Activated T-cell treated with anti-CD3 and anti-CD28 coated beads, Interleukin-2, amount 50 U/mL, for 72 hours (primary cell): ENCODE measurements around the gene HEATR9. TPM values are rescaled to one million over a fixed set of nuclear protein-coding genes. Genes with fewer than 3 reads are reported as not detected.

Experiments
- ATAC-seq, 2 donors: fragments of 150-1000 bp; cut with Tn5 transposase; replicated peaks in 1 of 2; 2 replicates each; pipeline ENCODE4 v1.10.0; 2021; ENCODE audit warnings: moderate library complexity in 2 of 2, mild to moderate bottlenecking in 1 of 2
- DNase-seq, 2 donors: peaks; one replicate each; pipeline ENCODE4 v3.0.0; 2021 to 2022; ENCODE audit warnings: mixed read lengths in 1 of 2
- H3K27ac Mint-ChIP-seq: one replicate; pipeline ENCODE4 v1.8.0; 2022; ENCODE audit warnings: mild to moderate bottlenecking, moderate library complexity, mixed read lengths
- H3K27me3 Mint-ChIP-seq: one replicate; pipeline ENCODE4 v1.8.0; 2022; ENCODE audit warnings: low read depth, mixed read lengths
- H3K36me3 Mint-ChIP-seq, 2 donors: one replicate each; pipeline ENCODE4 v1.8.0; 2022; ENCODE audit warnings: mixed read lengths in 2 of 2, mild to moderate bottlenecking in 1 of 2; ENCODE audit not compliant: insufficient read depth in 2 of 2
- H3K4me1 Mint-ChIP-seq: one replicate; pipeline ENCODE4 v1.8.0; 2022; ENCODE audit warnings: low read depth, mixed read lengths
- H3K4me3 Mint-ChIP-seq, 2 donors: one replicate each; pipeline ENCODE4 v1.8.0; 2022; ENCODE audit warnings: mild to moderate bottlenecking in 2 of 2, mixed read lengths in 2 of 2, moderate library complexity in 2 of 2
- H3K9me3 Mint-ChIP-seq, 2 donors: one replicate each; pipeline ENCODE4 v1.8.0; 2022; ENCODE audit warnings: mixed read lengths in 2 of 2
- total RNA-seq, 2 donors: library from RNA; stranded (reverse); gene quantifications; one replicate each; pipeline ENCODE4 v1.2.3, GENCODE V29; 2022

The HEATR9 gene
- 1 to 10 TPM in 1 of 2 donors, under 1 TPM in 1; 0.46 to 1.8 TPM for total RNA-seq

DNA sequence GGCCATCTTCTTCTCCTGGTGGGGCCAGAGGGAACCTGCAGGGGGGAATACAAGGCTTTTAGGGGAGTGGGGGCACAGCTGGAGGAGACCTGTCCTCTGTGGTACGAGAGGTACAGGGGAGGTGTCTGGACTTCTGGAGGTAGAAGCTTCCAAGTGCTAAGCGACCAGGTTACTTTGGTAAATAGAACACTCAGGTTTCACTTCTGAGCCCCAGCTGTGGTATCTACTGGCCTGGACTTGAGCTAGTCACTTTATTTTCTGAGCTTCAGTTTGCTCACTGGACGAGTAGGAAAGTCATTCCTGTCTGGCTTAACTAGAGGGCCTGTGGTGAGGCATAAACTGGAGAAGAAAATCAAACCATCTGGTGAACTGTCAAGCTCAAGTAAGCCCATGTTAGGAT, at the start of gene HEATR9:
Gene HEATR9 (minus strand): TSS at position 155 of the 400 bp plus-strand sequence. CDS start 149 bp downstream, at position 6.
- DNase-seq = no peak
- Mint-ChIP-seq H3K36me3 (no peaks in the 10 kb centered on the region), H3K27me3 (no peaks in the 10 kb centered on the region), H3K4me1 (peaks cover 20% of the 10 kb centered on the region), H3K27ac (no peak within 1 kb of the TSS), H3K4me3 (no peak within 1 kb of the TSS), H3K9me3 (no peaks in the 10 kb centered on the region)
- no peak for ATAC-seq

- H3K27ac Mint-ChIP-seq = no peak overlapping the region
- no peaks in the 10 kb centered on the region for H3K36me3 Mint-ChIP-seq
- no peaks in the 10 kb centered on the region for H3K27me3 Mint-ChIP-seq
- peaks cover 15% of the 10 kb centered on the region for H3K4me1 Mint-ChIP-seq
- ATAC-seq = no peak
- no peak for DNase-seq
- no peaks in the 10 kb centered on the region for H3K9me3 Mint-ChIP-seq
- H3K4me3 Mint-ChIP-seq = no peak overlapping the region
These were observed 49.0 kb upstream of the HEATR9 start for GRCh38 chr17:35917519-35918213.

GRCh38 chr17:35915153-35915964, 46.7 kb upstream of the HEATR9 start:
- Mint-ChIP-seq H3K4me3 (no peak overlapping the region), H3K9me3 (no peaks in the 10 kb centered on the region)

GRCh38 chr17:35914354-35914753, 45.7 kb upstream of the HEATR9 start:
- Mint-ChIP-seq H3K36me3 (no peaks in the 10 kb centered on the region), H3K27ac (no peak overlapping the region), H3K27me3 (no peaks in the 10 kb centered on the region), H3K4me3 (no peak overlapping the region), H3K9me3 (no peaks in the 10 kb centered on the region), H3K4me1 (no peaks in the 10 kb centered on the region)
- ATAC-seq (no peak), DNase-seq (no peak)

More at GRCh38 chr17:35915153-35915964, 46.7 kb upstream of the HEATR9 start:
- DNase-seq = no peak
- Mint-ChIP-seq H3K27me3 (no peaks in the 10 kb centered on the region), H3K4me1 (peaks cover 9% of the 10 kb centered on the region), H3K36me3 (no peaks in the 10 kb centered on the region), H3K27ac (no peak overlapping the region)
- ATAC-seq = peak in 1 of 2 donors; percentile 38

GRCh38 chr17:35913609-35914008, 44.9 kb upstream of the HEATR9 start:
- Mint-ChIP-seq H3K27ac (no peak overlapping the region), H3K36me3 (no peaks in the 10 kb centered on the region), H3K9me3 (no peaks in the 10 kb centered on the region)

GRCh38 chr17:35912942-35913341, 44.3 kb upstream of the HEATR9 start:
- ATAC-seq (peak; percentile 37 to 51), DNase-seq (no peak)
- Mint-ChIP-seq H3K9me3 (no peaks in the 10 kb centered on the region), H3K4me1 (no peaks in the 10 kb centered on the region), H3K4me3 (no peak overlapping the region), H3K36me3 (no peaks in the 10 kb centered on the region), H3K27ac (no peak overlapping the region), H3K27me3 (no peaks in the 10 kb centered on the region)

More at GRCh38 chr17:35913609-35914008, 44.9 kb upstream of the HEATR9 start:
- H3K27me3 Mint-ChIP-seq = no peaks in the 10 kb centered on the region
- H3K4me1 Mint-ChIP-seq = no peaks in the 10 kb centered on the region
- H3K4me3 Mint-ChIP-seq = no peak overlapping the region
- ATAC-seq (no peak), DNase-seq (no peak)

DNA sequence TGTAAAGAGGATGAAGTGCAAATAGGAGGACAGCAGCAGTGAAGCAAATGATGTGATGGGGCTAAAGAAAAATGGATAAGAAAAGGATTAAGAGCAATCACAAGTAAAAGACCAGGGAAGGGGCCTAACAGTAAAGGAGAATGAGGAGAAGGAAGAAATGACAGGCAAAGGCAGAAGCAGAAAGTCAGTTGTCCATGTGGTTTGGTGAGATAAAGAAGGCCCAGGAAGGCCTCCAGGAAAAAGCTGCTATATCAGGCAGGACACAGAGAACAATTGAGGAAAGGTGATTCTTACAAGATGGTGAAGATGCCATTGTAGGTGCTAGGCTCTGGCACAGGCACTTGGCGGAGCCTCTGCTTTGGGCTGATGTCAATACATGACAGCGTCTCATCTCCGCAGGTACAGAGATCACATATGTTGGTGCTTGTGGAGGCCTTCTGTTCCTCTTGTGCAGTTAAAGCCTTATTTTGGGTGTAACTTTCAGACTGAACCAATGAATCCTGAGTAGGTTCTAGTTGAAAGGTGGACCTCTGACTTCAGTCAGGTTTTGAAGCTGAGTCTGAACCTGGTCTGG, 43.7 kb upstream of the HEATR9 start:
- H3K4me1 Mint-ChIP-seq = no peaks in the 10 kb centered on the region
- DNase-seq (no peak), ATAC-seq (no peak)
- no peaks in the 10 kb centered on the region for H3K27me3 Mint-ChIP-seq
- H3K36me3 Mint-ChIP-seq = no peaks in the 10 kb centered on the region
- no peak overlapping the region for H3K4me3 Mint-ChIP-seq
- H3K9me3 Mint-ChIP-seq = no peaks in the 10 kb centered on the region
- no peak overlapping the region for H3K27ac Mint-ChIP-seq

GRCh38 chr17:35909408-35909807, 40.7 kb upstream of the HEATR9 start:
- ATAC-seq (no peak), DNase-seq (no peak)
- no peaks in the 10 kb centered on the region for H3K4me1 Mint-ChIP-seq
- H3K36me3 Mint-ChIP-seq = no peaks in the 10 kb centered on the region
- no peak overlapping the region for H3K27ac Mint-ChIP-seq
- no peak overlapping the region for H3K4me3 Mint-ChIP-seq
- H3K9me3 Mint-ChIP-seq = no peaks in the 10 kb centered on the region
- H3K27me3 Mint-ChIP-seq = no peaks in the 10 kb centered on the region

DNA sequence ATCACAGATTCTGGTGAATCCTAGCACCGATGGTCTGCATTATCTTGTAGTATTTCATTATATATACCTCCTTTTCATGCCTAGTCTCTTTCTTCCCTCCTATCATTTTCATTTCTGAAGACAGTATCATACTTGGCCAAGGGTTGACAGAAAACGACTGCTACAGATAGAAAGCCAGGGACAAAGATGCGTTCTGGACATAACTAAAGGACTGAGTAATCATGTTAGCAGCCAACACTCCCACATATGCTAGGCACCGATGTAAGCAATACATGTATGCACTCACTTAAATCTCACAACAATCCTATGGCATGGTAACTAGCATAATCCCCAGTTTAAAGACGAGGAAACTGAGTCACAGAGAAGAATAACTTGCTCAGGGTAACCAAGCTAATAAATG, 39.0 kb upstream of the HEATR9 start:
- Mint-ChIP-seq H3K4me1 (no peaks in the 10 kb centered on the region), H3K9me3 (no peaks in the 10 kb centered on the region), H3K4me3 (no peak overlapping the region), H3K36me3 (no peaks in the 10 kb centered on the region), H3K27me3 (no peaks in the 10 kb centered on the region), H3K27ac (no peak overlapping the region)
- ATAC-seq (no peak), DNase-seq (no peak)

- ATAC-seq = no peak
- Mint-ChIP-seq H3K4me1 (no peaks in the 10 kb centered on the region), H3K4me3 (no peak overlapping the region), H3K9me3 (no peaks in the 10 kb centered on the region), H3K36me3 (no peaks in the 10 kb centered on the region), H3K27ac (no peak overlapping the region), H3K27me3 (no peaks in the 10 kb centered on the region)
- DNase-seq = no peak
These were observed 38.4 kb upstream of the HEATR9 start for GRCh38 chr17:35906926-35907637.

DNA sequence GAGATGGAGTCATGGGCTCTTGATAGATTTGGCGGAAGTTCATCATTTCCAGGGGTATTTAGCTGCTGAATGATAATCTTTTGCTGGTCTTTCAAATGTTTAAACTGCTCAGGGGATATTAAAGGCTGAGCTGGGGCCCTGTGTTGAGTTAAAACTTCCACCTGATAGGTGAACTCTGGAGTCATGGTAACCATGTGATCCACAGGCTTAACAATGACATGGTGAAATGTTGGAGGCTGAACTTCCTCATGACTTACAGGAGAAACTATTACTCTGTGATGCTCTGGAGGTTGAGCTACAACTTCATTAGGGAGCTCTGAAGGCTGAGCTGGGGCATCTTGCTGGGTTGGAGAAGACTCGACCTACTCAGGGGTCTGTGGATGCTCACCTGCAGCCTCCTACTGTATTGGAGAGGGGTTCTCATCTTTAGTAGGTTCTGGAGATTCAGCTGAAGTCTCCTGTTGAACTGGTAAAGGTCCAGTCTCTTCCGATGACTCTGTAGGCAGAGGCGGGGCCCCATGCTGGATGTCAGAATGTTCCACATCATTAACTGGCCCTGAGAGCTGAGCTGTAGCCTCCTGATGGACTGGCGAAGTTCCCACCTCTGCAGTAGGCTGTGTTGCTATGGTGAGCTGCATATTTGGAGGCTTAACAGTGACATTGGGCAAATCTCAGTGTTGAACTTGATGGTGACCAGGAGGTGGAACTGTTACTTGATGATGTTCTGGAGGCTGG, 37.7 kb upstream of the HEATR9 start:
- no peaks in the 10 kb centered on the region for H3K36me3 Mint-ChIP-seq
- H3K9me3 Mint-ChIP-seq = no peaks in the 10 kb centered on the region
- H3K4me3 Mint-ChIP-seq = no peak overlapping the region
- H3K4me1 Mint-ChIP-seq = peaks cover 1% of the 10 kb centered on the region
- DNase-seq = no peak
- ATAC-seq = no peak
- no peak overlapping the region for H3K27ac Mint-ChIP-seq
- no peaks in the 10 kb centered on the region for H3K27me3 Mint-ChIP-seq

DNA sequence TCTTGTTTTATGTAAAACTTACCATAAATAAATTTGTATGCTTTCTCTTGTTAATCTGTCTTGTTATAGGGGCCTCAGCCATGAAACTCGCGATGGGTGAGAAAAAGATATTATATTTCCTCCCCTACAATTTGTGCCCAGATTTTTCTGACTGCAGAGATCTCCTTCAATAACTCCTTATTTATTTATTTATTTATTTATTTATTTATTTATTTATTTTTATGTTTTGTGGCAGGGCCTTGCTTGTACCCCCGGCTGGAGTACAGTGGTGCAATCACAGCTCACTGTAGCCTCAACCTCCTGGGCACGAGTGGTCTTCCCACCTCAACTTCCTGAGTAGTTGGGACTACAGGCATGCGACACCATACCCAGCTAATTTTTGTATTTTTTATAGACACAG, 34.8 kb upstream of the HEATR9 start:
- no peak for ATAC-seq
- Mint-ChIP-seq H3K4me3 (no peak overlapping the region), H3K27ac (no peak overlapping the region), H3K9me3 (no peaks in the 10 kb centered on the region), H3K36me3 (no peaks in the 10 kb centered on the region), H3K4me1 (peaks cover 30% of the 10 kb centered on the region), H3K27me3 (peaks cover 10% of the 10 kb centered on the region)
- DNase-seq = no peak
